Mononuclear cell (primary cell): ENCODE data around the gene C2CD5. TPM values are rescaled to one million over a fixed set of nuclear protein-coding genes. Genes with fewer than 3 reads are reported as not detected.
A peak's percentile ranks its signal among the peaks of the same experiment; 100 is the strongest.

ENCODE experiments used
- H3K27me3 ChIP-seq: 2 replicates; pipeline ENCODE4 v1.6.0; 2011; ENCODE audit warnings: low read length, control low read depth; ENCODE audit not compliant: insufficient read depth
- H3K4me1 ChIP-seq: 2 replicates; pipeline ENCODE4 v1.5.1; 2011; ENCODE audit warnings: mild to moderate bottlenecking, low read length, control low read depth; ENCODE audit not compliant: insufficient read depth
- H3K4me3 ChIP-seq: 2 replicates; pipeline ENCODE4 v1.5.1; 2011; ENCODE audit warnings: mild to moderate bottlenecking, low read length, moderate library complexity
- H3K9me3 ChIP-seq: 2 replicates; pipeline ENCODE4 v1.5.1; 2011; ENCODE audit warnings: low read depth, mild to moderate bottlenecking, control low read depth, low read length
- total RNA-seq: library from RNA; depleted of rRNA; stranded (reverse); fragments of >200 nt; gene quantifications from one replicate; pipeline ENCODE4 v1.2.3, GENCODE V29; 2012

Gene C2CD5
- total RNA-seq, 1 donor: 29.1 TPM

GRCh38 chr12:22545255-22545654 lies 913 bp upstream of the C2CD5 start:
- peaks cover 53% of the 10 kb centered on the region for H3K4me1 ChIP-seq
- H3K9me3 ChIP-seq: no peaks in the 10 kb centered on the region
- no peak overlapping the region for H3K4me3 ChIP-seq

GRCh38 chr12:22543246-22544037 lies 900 bp downstream of the C2CD5 start:
- peaks cover 58% of the 10 kb centered on the region for H3K4me1 ChIP-seq
- H3K9me3 ChIP-seq: no peaks in the 10 kb centered on the region

More at GRCh38 chr12:22545255-22545654, 913 bp upstream of the C2CD5 start:
- no peaks in the 10 kb centered on the region for H3K27me3 ChIP-seq

GRCh38 chr12:22541496-22542155 lies 2.7 kb downstream of the C2CD5 start:
- H3K27me3 ChIP-seq: no peaks in the 10 kb centered on the region
- no peaks in the 10 kb centered on the region for H3K9me3 ChIP-seq
- peaks cover 64% of the 10 kb centered on the region for H3K4me1 ChIP-seq
- H3K4me3 ChIP-seq: no peak overlapping the region

More at GRCh38 chr12:22543246-22544037, 900 bp downstream of the C2CD5 start:
- Histone ChIP-seq H3K4me3 (peak overlapping the region; percentile 89), H3K27me3 (no peaks in the 10 kb centered on the region)

- H3K4me1 ChIP-seq: peaks cover 55% of the 10 kb centered on the region
- no peaks in the 10 kb centered on the region for H3K9me3 ChIP-seq
- H3K4me3 ChIP-seq: no peak overlapping the region
- H3K27me3 ChIP-seq: no peaks in the 10 kb centered on the region
Observed at GRCh38 chr12:22539055-22539454, 5.3 kb downstream of the C2CD5 start.

- H3K4me1 ChIP-seq: peaks cover 52% of the 10 kb centered on the region
- no peaks in the 10 kb centered on the region for H3K27me3 ChIP-seq
- no peak overlapping the region for H3K4me3 ChIP-seq
- H3K9me3 ChIP-seq: no peaks in the 10 kb centered on the region
Observed at GRCh38 chr12:22538311-22538710, 6.0 kb downstream of the C2CD5 start.

GRCh38 chr12:22536971-22537544 lies 7.3 kb downstream of the C2CD5 start:
- Histone ChIP-seq H3K9me3 (no peaks in the 10 kb centered on the region), H3K4me1 (peaks cover 40% of the 10 kb centered on the region), H3K27me3 (no peaks in the 10 kb centered on the region), H3K4me3 (no peak overlapping the region)

GRCh38 chr12:22536346-22536945 lies 7.9 kb downstream of the C2CD5 start:
- Histone ChIP-seq H3K9me3 (peaks cover 3% of the 10 kb centered on the region), H3K4me1 (peaks cover 34% of the 10 kb centered on the region), H3K4me3 (no peak overlapping the region), H3K27me3 (no peaks in the 10 kb centered on the region)

GRCh38 chr12:22535478-22535877 lies 8.9 kb downstream of the C2CD5 start:
- H3K4me3 ChIP-seq: no peak overlapping the region
- H3K27me3 ChIP-seq: no peaks in the 10 kb centered on the region
- H3K4me1 ChIP-seq: peaks cover 24% of the 10 kb centered on the region
- peaks cover 7% of the 10 kb centered on the region for H3K9me3 ChIP-seq

GRCh38 chr12:22535038-22535437 lies 9.3 kb downstream of the C2CD5 start:
- no peaks in the 10 kb centered on the region for H3K27me3 ChIP-seq
- H3K9me3 ChIP-seq: peaks cover 7% of the 10 kb centered on the region
- peaks cover 22% of the 10 kb centered on the region for H3K4me1 ChIP-seq
- H3K4me3 ChIP-seq: no peak overlapping the region

GRCh38 chr12:22533155-22533554 lies 11.2 kb downstream of the C2CD5 start:
- Histone ChIP-seq H3K27me3 (no peaks in the 10 kb centered on the region), H3K4me1 (peaks cover 4% of the 10 kb centered on the region), H3K9me3 (peaks cover 7% of the 10 kb centered on the region), H3K4me3 (no peak overlapping the region)

GRCh38 chr12:22532317-22532716 lies 12.0 kb downstream of the C2CD5 start:
- H3K4me3 ChIP-seq: no peak overlapping the region
- no peaks in the 10 kb centered on the region for H3K27me3 ChIP-seq
- peaks cover 7% of the 10 kb centered on the region for H3K9me3 ChIP-seq
- peaks cover 4% of the 10 kb centered on the region for H3K4me1 ChIP-seq

GRCh38 chr12:22531205-22531604 lies 13.1 kb downstream of the C2CD5 start:
- H3K9me3 ChIP-seq: peaks cover 7% of the 10 kb centered on the region
- H3K4me3 ChIP-seq: no peak overlapping the region
- no peaks in the 10 kb centered on the region for H3K27me3 ChIP-seq
- H3K4me1 ChIP-seq: no peaks in the 10 kb centered on the region

- no peak overlapping the region for H3K4me3 ChIP-seq
- H3K4me1 ChIP-seq: no peaks in the 10 kb centered on the region
- no peaks in the 10 kb centered on the region for H3K27me3 ChIP-seq
- peaks cover 7% of the 10 kb centered on the region for H3K9me3 ChIP-seq
Observed at GRCh38 chr12:22529281-22530060, 14.9 kb downstream of the C2CD5 start.

GRCh38 chr12:22527999-22528398 lies 16.3 kb downstream of the C2CD5 start:
- Histone ChIP-seq H3K27me3 (no peaks in the 10 kb centered on the region), H3K4me1 (no peaks in the 10 kb centered on the region), H3K9me3 (peaks cover 7% of the 10 kb centered on the region), H3K4me3 (no peak overlapping the region)
